Stimulated activated CD8-positive, alpha-beta memory T cell treated with anti-CD3 and anti-CD28 coated beads, Interleukin-15, amount 100 ng/mL, for 48 hours (primary cell): ENCODE results near the gene DHX29.
"Not testable (repeated sequence)": the region's sequence is repeated elsewhere in the genome, so short reads cannot be mapped to it uniquely, and the experiment has no call there.

ENCODE experiments used
- DNase-seq, 2 donors: peaks; one replicate each; pipeline ENCODE4 v3.0.0-alpha.2; 2020; ENCODE audit warnings: low read depth in 2 of 2

The DHX29 gene

DNA sequence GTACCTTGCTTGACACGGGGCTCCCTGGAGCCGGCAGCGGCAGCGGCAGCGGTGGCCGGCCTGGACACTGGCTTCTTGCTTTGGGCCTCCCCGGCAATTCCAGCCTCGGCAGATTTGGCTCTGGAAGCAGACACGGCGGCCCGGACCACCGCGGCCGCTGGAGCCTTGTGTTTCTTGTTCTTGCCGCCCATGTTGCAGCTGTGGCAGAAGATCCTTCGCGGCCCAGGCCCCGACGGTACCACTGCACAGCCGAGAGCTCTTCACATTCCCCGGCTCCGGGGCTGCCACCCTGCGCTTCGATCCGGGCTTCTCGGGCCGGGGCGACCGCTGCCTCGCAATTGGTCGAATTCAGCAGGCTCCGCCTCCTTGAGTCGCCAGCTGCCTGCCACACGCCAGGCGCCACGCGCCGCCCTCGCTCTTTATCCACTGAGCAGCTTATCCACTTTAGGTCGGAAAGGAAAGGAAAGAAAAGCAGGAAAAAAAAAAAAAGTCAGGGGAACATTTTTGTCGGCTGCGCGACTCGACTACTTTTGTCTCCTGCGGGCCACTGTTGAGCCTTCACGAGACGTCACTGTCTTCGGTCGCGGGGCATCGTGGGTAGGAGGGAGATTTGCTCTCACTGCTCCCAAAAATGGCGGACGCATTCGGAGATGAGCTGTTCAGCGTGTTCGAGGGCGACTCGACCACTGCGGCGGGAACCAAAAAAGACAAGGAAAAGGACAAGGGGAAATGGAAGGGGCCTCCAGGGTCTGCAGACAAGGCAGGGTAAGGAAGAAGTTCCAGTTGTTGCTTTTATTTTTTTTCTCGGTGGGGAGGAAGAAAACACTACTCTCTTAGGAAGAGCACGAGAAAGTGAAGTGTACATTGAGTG lies at the start of gene DHX29, which contains the start of gene MTREX:
Gene DHX29 (minus strand): TSS at position 312 of the 871 bp plus-strand sequence. CDS start 121 bp downstream, at position 191.
Gene MTREX (plus strand): TSS at position 607 of the 871 bp plus-strand sequence. CDS start 25 bp downstream, at position 632.
- DNase-seq = peak; percentile 80

GRCh38 chr5:55356896-55357295 lies 49.4 kb upstream of the DHX29 start:
- no peak for DNase-seq

DNA sequence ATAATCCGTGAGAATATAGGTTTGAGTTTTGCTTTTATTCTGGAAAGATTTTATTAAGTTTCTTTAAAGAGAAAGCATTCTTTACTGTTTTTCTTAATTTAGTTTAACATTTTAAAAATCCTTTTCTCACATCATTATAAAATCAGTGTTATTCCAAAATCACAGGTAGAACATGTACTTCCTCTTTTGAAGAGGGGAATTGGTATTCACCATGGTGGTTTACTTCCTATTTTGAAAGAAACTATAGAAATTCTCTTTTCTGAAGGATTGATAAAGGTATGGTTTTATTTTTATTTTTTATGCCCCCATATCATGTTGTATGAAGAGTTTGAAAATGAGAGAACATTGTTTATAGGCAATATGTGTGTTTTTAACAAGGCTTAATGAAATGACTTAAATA lies 43.3 kb upstream of the DHX29 start:
- DNase-seq = no peak

GRCh38 chr5:55347786-55348185 lies 40.3 kb upstream of the DHX29 start:
- DNase-seq = no peak

- DNase-seq = no peak
Observed at GRCh38 chr5:55345327-55345726, 37.8 kb upstream of the DHX29 start.

GRCh38 chr5:55344392-55344992 lies 37.0 kb upstream of the DHX29 start:
- DNase-seq = peak; percentile 14 to 28

DNA sequence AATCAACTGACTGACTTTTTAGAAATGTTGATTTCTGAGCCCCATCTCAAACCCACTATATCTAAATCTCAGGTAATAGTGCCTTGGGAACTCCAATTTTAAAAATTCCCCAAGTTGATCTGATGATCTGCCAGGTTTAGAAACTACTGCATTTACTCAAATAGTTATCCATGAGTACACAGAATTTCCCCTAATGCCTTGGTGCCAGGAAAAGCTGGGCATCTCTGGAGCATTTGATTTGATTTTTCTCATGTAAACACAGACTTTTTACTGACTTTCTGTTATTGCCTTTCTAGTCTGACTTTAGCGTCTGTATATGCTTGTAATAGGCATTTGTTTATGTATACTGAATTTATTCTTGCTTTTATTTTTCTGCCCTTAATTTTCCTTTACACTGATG lies 36.1 kb upstream of the DHX29 start:
- DNase-seq = no peak

GRCh38 chr5:55343107-55343506 lies 35.6 kb upstream of the DHX29 start:
- no peak for DNase-seq

- peak; percentile 40 to 42 for DNase-seq
Observed at GRCh38 chr5:55338810-55339243, 31.3 kb upstream of the DHX29 start.

DNA sequence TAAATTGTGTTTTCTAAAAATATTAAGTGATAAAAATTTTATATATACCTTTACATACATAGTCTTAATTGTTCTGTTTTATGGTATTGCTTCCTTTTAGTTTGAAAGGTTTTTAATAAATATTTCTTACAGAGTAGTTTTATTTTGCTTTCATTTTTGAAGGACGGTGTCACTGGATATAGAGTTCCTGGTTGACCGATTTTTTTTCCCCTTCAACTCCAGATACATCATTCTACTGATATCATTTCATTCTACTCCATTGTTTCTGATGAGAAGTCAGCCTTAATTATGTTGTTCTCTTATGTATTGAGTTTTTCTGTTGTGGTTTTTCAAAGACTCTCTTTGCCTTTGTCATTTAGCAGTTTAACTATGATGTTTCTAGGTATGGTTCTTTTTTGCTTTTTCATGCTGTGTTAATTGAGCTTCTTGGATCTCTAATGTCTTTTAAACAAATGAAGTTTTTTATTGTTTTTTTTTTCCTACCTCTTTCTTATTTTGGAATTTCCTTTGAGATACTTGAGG lies 30.7 kb upstream of the DHX29 start:
- no peak for DNase-seq

DNA sequence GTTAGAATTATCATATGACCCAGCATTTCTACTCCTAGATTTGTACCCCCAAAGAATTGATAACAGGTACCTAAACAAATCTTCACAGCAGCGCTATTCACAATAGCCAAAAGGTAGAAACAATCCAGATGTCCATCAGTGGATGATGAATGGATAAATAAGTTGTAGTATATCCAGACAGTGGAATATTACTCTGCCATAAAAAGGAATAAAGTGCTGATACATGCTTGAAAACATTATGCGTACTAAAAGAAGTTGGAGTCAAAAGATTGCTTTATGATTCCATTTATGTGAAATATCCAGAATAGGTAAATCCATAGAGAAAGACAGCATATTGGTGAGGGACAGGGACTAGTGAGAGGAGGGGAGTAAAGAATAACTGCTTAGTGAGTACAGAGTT lies 26.3 kb upstream of the DHX29 start:
- no peak for DNase-seq

DNA sequence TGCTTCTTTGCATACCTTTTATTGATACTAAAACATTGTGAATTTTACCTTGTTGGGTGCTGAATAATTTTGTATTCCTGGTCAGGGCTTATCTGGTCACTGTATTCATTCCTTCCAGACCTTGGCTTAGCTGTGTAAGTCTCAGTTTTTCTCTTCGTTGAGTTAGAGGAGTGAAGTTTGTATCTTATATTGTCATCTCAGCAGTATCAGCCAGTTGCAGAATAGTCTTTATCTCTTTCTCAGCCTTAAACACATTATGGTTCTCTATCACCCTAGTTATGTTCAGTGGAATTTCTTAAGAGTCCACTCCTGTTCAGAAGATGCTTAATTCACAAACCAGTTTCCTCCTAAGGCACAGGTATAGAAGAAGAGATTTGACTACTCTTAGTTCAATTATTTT lies 25.5 kb upstream of the DHX29 start:
- no peak for DNase-seq

GRCh38 chr5:55331321-55331720 lies 23.8 kb upstream of the DHX29 start:
- DNase-seq = no peak

GRCh38 chr5:55327281-55327680 lies 19.8 kb upstream of the DHX29 start:
- DNase-seq = no peak

DNA sequence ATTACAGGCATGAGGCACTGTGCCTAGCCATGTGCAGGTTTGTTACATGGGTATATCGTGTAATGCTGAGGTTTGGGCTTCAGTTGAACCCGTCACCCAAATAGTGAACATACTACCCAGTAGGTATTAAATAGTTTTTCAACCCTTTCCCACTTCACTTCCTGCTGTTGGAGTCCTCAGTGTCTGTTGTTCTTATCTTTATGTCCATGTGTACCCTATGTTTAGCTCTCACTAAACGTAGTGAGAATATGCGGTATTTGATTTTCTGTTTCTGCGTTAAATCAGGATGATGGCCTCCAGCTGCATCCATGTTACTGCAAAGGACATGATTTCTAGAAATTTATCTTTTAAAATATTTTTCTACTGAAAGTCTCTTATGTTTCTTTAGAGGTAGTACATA lies 18.1 kb upstream of the DHX29 start:
- DNase-seq = no peak

GRCh38 chr5:55324815-55325418 lies 17.4 kb upstream of the DHX29 start:
- DNase-seq = no peak

DNA sequence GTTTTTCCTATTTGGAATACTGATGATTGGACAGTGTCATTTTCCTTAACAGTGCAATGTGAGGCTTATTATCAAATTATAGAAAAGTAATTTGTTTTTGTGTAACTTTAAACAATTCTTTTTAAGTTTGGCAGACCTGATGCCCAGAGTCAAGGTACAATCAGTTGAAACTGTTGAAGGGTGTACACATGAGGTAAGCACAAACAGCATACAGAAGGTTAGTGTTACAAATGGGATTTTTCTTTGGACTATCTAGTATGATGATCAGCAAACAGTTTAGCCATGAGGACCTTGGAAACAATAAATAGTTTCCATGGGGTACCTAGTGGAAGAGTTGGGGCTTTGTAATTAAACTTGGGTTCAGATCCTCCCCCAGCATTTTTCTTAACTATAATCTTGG lies 16.5 kb upstream of the DHX29 start:
- no peak for DNase-seq

DNA sequence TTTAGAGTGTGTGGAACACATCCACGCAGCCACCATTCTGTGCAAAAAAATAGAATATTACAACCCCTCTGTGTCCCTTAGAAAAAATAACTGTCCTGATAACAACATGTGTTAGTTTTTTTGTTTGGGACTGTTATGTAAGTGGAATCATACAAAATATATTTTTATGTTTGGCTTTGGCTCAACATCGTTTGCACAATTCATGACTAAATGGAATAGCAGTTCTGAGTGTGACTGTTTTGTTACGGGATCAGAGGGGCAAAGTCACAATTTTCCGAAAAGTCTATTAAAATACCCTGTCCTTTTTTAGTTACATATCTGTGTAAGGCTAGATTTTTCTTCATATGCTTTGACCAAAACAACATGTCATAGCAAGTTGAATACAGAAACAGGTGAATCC lies 13.1 kb upstream of the DHX29 start:
- no peak for DNase-seq

GRCh38 chr5:55319491-55319890 lies 12.0 kb upstream of the DHX29 start:
- DNase-seq = no peak

DNA sequence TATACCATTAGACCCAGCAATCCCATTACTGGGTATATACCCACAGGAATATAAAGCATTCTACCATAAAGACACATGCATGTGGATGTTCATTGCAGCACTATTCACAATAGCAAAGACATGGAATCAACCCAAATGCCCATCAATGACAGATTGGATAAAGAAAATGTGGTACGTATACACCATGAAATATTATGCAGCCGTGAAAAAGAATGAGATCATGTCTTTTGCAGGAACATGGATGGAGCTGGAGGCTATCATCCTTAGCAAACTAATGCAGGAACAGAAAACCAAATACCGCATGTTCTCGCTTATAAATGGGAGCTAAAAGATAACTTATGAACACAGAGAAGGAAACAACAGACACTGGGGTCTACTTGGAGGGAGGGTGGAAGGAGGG lies 10.7 kb upstream of the DHX29 start:
- DNase-seq = not testable (repeated sequence)

GRCh38 chr5:55316837-55317236 lies 9.3 kb upstream of the DHX29 start:
- DNase-seq = no peak

DNA sequence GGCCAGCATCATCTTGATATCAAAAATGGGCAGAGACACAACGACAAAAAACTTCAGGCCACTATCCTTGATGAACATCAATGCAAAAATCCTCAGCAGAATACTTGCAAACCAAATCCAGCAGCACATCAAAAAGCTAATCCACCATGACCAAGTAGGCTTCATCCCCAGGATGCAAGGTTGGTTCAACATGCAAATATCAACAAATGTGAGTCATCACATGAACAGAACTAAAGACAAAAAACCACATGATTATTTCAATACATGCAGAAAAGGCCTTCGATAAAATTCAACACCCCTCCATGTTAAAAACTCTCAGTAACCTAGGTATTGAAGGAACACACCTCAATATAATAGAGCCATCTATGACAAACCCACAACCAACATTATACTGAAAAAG lies 8.8 kb upstream of the DHX29 start:
- DNase-seq = no peak
